HG03460 (cell line): ENCODE results near the gene ADGRB3.
"Not testable (repeated sequence)": the region's sequence is repeated elsewhere in the genome, so short reads cannot be mapped to it uniquely, and the experiment has no call there.

Experiments used
- ATAC-seq: cut with Tn5 transposase; IDR thresholded peaks from one replicate; pipeline ENCODE4 v1.9.1; 2021; ENCODE audit not compliant: unreplicated experiment

Gene ADGRB3

GRCh38 chr6:69216127-69216526 is 581.0 kb downstream of the ADGRB3 start:
- no peak for ATAC-seq

GRCh38 chr6:69217343-69217742 is 582.3 kb downstream of the ADGRB3 start:
- ATAC-seq: no peak

GRCh38 chr6:69220375-69220774 is 585.3 kb downstream of the ADGRB3 start:
- no peak for ATAC-seq

- ATAC-seq: no peak
These were observed 596.9 kb downstream of the ADGRB3 start for GRCh38 chr6:69232008-69232407.

GRCh38 chr6:69232496-69232895 is 597.4 kb downstream of the ADGRB3 start:
- ATAC-seq: peak; percentile 17

- ATAC-seq: peak; percentile 95
These were observed 597.9 kb downstream of the ADGRB3 start for GRCh38 chr6:69232911-69233448.

- ATAC-seq: no peak
These were observed 603.0 kb downstream of the ADGRB3 start for GRCh38 chr6:69238067-69238466.

- ATAC-seq: no peak
These were observed 611.9 kb downstream of the ADGRB3 start for GRCh38 chr6:69246983-69247382.

GRCh38 chr6:69261010-69261409 is 625.9 kb downstream of the ADGRB3 start:
- ATAC-seq: no peak

GRCh38 chr6:69263297-69263696 is 628.2 kb downstream of the ADGRB3 start:
- ATAC-seq: no peak

GRCh38 chr6:69265090-69265489 is 630.0 kb downstream of the ADGRB3 start:
- ATAC-seq: no peak

GRCh38 chr6:69265706-69266105 is 630.6 kb downstream of the ADGRB3 start:
- ATAC-seq: no peak

GRCh38 chr6:69276204-69276603 is 641.1 kb downstream of the ADGRB3 start:
- no peak for ATAC-seq

- no peak for ATAC-seq
These were observed 644.7 kb downstream of the ADGRB3 start for GRCh38 chr6:69279805-69280204.

GRCh38 chr6:69280858-69281257 is 645.8 kb downstream of the ADGRB3 start:
- ATAC-seq: no peak

- no peak for ATAC-seq
These were observed 649.2 kb downstream of the ADGRB3 start for GRCh38 chr6:69284176-69284730.

- no peak for ATAC-seq
These were observed 650.0 kb downstream of the ADGRB3 start for GRCh38 chr6:69285054-69285453.

GRCh38 chr6:69286331-69286730 is 651.2 kb downstream of the ADGRB3 start:
- no peak for ATAC-seq

GRCh38 chr6:69288198-69288597 is 653.1 kb downstream of the ADGRB3 start:
- ATAC-seq: not testable (repeated sequence)

- ATAC-seq: no peak
These were observed 654.8 kb downstream of the ADGRB3 start for GRCh38 chr6:69289689-69290495.

- no peak for ATAC-seq
These were observed 658.4 kb downstream of the ADGRB3 start for GRCh38 chr6:69293471-69293870.

- no peak for ATAC-seq
These were observed 659.3 kb downstream of the ADGRB3 start for GRCh38 chr6:69294407-69294806.
